Stimulated activated CD4-positive, alpha-beta T cell treated with anti-CD3 and anti-CD28 coated beads, Interleukin-4, amount 100 ng/mL, for 4 hours (primary cell): ENCODE measurements around the gene SGO2.
"Not testable (repeated sequence)": the region's sequence is repeated elsewhere in the genome, so short reads cannot be mapped to it uniquely, and the experiment has no call there.

Experiments used
- DNase-seq, 2 experiments: peaks; one replicate each; pipeline ENCODE4 v3.0.0-alpha.2; 2020

The SGO2 gene

GRCh38 chr2:200625958-200626363, 100.0 kb downstream of the SGO2 start:
- no peak for DNase-seq

- no peak for DNase-seq
Measured at GRCh38 chr2:200627110-200627770, 101.2 kb downstream of the SGO2 start.

GRCh38 chr2:200628461-200628860, 102.5 kb downstream of the SGO2 start:
- DNase-seq: not testable (repeated sequence)

- DNase-seq: no peak
Measured at GRCh38 chr2:200631287-200631686, 105.3 kb downstream of the SGO2 start.
